Thoracic aorta endothelial cell (primary cell): ENCODE measurements around the gene SFRP4. TPM values are rescaled to one million over a fixed set of nuclear protein-coding genes. Genes with fewer than 3 reads are reported as not detected.

Experiments
- total RNA-seq: library from RNA; depleted of rRNA; stranded (reverse); fragments of >200 nt; gene quantifications from 2 replicates; pipeline ENCODE4 v1.2.3, GENCODE V29; 2012

The SFRP4 gene
- total RNA-seq: not detected in 2 replicates

GRCh38 chr7:37916673-37917660 lies at the start of gene SFRP4:
TSS of gene SFRP4 (minus strand) at chr7:37916817. CDS start at chr7:37916537, 280 bp downstream.

DNA sequence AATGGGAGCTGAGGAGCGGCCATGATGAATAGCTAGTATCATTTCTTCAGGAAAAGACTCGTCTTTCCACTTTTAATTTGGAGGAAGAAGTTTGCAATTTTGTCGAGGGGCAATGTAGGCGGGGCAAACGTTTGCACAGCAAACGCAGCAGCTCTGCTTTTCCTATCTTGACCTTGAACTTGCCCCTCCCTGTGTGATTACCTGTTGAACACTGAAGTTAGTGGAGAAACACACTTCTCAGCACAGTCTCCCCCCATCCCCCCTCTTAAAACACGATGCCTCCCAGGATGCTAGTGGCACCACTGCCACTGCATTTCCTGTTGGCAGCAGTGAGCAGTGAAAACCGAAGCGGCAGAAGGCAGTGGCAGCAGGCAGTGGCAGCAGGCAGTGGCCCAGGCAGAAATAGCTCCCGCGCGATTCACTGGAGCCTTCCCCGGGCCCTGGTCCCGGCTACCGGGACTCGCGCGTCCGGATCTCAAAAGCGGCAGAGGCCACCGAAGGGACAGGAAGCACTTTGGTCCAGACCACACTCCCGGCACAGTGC lies 3.8 kb upstream of the SFRP4 start, which contains the start of gene EPDR1:
Gene EPDR1 (plus strand): TSS at position 336 of the 544 bp plus-strand sequence. CDS start 300 bp downstream, outside the sequence.

Other genes with a start within 250 kb of the SFRP4 start
- gene GPR141, start 233.1 kb downstream of the SFRP4 start, total RNA-seq: not detected in 2 replicates
- gene NME8, start 68.2 kb downstream of the SFRP4 start, total RNA-seq: not detected in 2 replicates
- gene EPDR1, start 3.8 kb upstream of the SFRP4 start, total RNA-seq: 5.5 and 5.7 TPM in 2 replicates